GM21515 (cell line): ENCODE measurements around the gene CHST12.
"Not testable (repeated sequence)": the region's sequence is repeated elsewhere in the genome, so short reads cannot be mapped to it uniquely, and the experiment has no call there.

Experiments used
- ATAC-seq: cut with Tn5 transposase; IDR thresholded peaks from one replicate; pipeline ENCODE4 v1.9.1; 2021; ENCODE audit not compliant: unreplicated experiment

Gene CHST12

GRCh38 chr7:2453849-2454248 lies 50.4 kb downstream of the CHST12 start:
- not testable (repeated sequence) for ATAC-seq

- ATAC-seq: no peak
Measured at GRCh38 chr7:2459674-2460073, 56.3 kb downstream of the CHST12 start.

GRCh38 chr7:2460188-2460587 lies 56.8 kb downstream of the CHST12 start:
- no peak for ATAC-seq

GRCh38 chr7:2460641-2461040 lies 57.2 kb downstream of the CHST12 start:
- ATAC-seq: no peak

- ATAC-seq: no peak
Measured at GRCh38 chr7:2461268-2462026, 58.0 kb downstream of the CHST12 start.

GRCh38 chr7:2462731-2463130 lies 59.3 kb downstream of the CHST12 start:
- ATAC-seq: no peak

- no peak for ATAC-seq
Measured at GRCh38 chr7:2465928-2466327, 62.5 kb downstream of the CHST12 start.

- ATAC-seq: no peak
Measured at GRCh38 chr7:2466675-2467074, 63.3 kb downstream of the CHST12 start.

GRCh38 chr7:2468227-2468626 lies 64.8 kb downstream of the CHST12 start:
- ATAC-seq: no peak

GRCh38 chr7:2469460-2470203 lies 66.2 kb downstream of the CHST12 start:
- not testable (repeated sequence) for ATAC-seq

GRCh38 chr7:2470204-2471021 lies 67.0 kb downstream of the CHST12 start:
- no peak for ATAC-seq

- ATAC-seq: no peak
Measured at GRCh38 chr7:2471022-2471329, 67.6 kb downstream of the CHST12 start.

GRCh38 chr7:2471396-2471795 lies 68.0 kb downstream of the CHST12 start:
- ATAC-seq: no peak

- no peak for ATAC-seq
Measured at GRCh38 chr7:2472739-2473138, 69.3 kb downstream of the CHST12 start.

GRCh38 chr7:2473496-2474180 lies 70.2 kb downstream of the CHST12 start:
- ATAC-seq: no peak

GRCh38 chr7:2474224-2474623 lies 70.8 kb downstream of the CHST12 start:
- no peak for ATAC-seq

- no peak for ATAC-seq
Measured at GRCh38 chr7:2474813-2475677, 71.6 kb downstream of the CHST12 start.

GRCh38 chr7:2475678-2476015 lies 72.2 kb downstream of the CHST12 start:
- ATAC-seq: no peak

- ATAC-seq: no peak
Measured at GRCh38 chr7:2476298-2476697, 72.9 kb downstream of the CHST12 start, which contains the start of gene GRIFIN. TSS of gene GRIFIN (minus strand) at chr7:2476398. CDS start at chr7:2476383, 15 bp downstream.

- no peak for ATAC-seq
Measured at GRCh38 chr7:2476776-2477446, 73.5 kb downstream of the CHST12 start.
